Trophoblast cell (in vitro differentiated cells and primary cell): ENCODE measurements around the gene CYTH4.

Experiments used
- DNase-seq, 2 donors: peaks; one replicate each; pipeline ENCODE4 v3.0.0-alpha.2; 2016
- H2AFZ ChIP-seq: 2 replicates; pipeline ENCODE4 v1.6.1; 2013; ENCODE audit warnings: low read length, moderate library complexity, mild to moderate bottlenecking; ENCODE audit not compliant: insufficient read depth, poor library complexity
- H2AK5ac ChIP-seq: 2 replicates; pipeline ENCODE4 v1.6.1; 2013; ENCODE audit warnings: mild to moderate bottlenecking, low read length
- H2BK120ac ChIP-seq: 2 replicates; pipeline ENCODE4 v1.6.1; 2013; ENCODE audit warnings: low read length, mild to moderate bottlenecking, moderate library complexity; ENCODE audit not compliant: insufficient read depth, poor library complexity
- H2BK12ac ChIP-seq: 2 replicates; pipeline ENCODE4 v1.6.1; 2013; ENCODE audit warnings: mild to moderate bottlenecking, low read length, moderate library complexity
- H2BK5ac ChIP-seq: 2 replicates; pipeline ENCODE4 v1.6.1; 2013; ENCODE audit warnings: low read length, low read depth, moderate library complexity, mild to moderate bottlenecking; ENCODE audit not compliant: poor library complexity
- H3K14ac ChIP-seq: 2 replicates; pipeline ENCODE4 v1.6.1; 2013; ENCODE audit warnings: mild to moderate bottlenecking, low read length
- H3K18ac ChIP-seq: 2 replicates; pipeline ENCODE4 v1.6.1; 2013; ENCODE audit warnings: mild to moderate bottlenecking, low read length
- H3K23ac ChIP-seq: 2 replicates; pipeline ENCODE4 v1.6.1; 2013; ENCODE audit warnings: low read length
- H3K27ac ChIP-seq: 2 replicates; pipeline ENCODE4 v1.5.1; 2013; ENCODE audit warnings: low read depth, mild to moderate bottlenecking, inconsistent platforms, low read length, moderate library complexity
- H3K27me3 ChIP-seq: 2 replicates; pipeline ENCODE4 v1.6.1; 2013; ENCODE audit warnings: inconsistent platforms, mild to moderate bottlenecking, low read length, moderate library complexity; ENCODE audit not compliant: insufficient read depth
- H3K36me3 ChIP-seq, 2 experiments: 1 replicate in 1 of 2; 2 replicates in 1 of 2; pipeline ENCODE4 v1.6.1; 2013; ENCODE audit warnings: low read length in 2 of 2, mild to moderate bottlenecking in 2 of 2, moderate library complexity in 1 of 2; ENCODE audit not compliant: insufficient read depth in 2 of 2, control insufficient read depth in 1 of 2
- H3K4ac ChIP-seq: 2 replicates; pipeline ENCODE4 v1.6.1; 2013; ENCODE audit warnings: low read depth, mild to moderate bottlenecking, low read length, moderate library complexity
- H3K4me1 ChIP-seq, 2 experiments: 1 replicate in 1 of 2; 2 replicates in 1 of 2; pipeline ENCODE4 v1.6.1; 2013; ENCODE audit warnings: low read length in 2 of 2, mild to moderate bottlenecking in 2 of 2, moderate library complexity in 1 of 2; ENCODE audit not compliant: insufficient read depth in 2 of 2, control insufficient read depth in 1 of 2
- H3K4me2 ChIP-seq: 2 replicates; pipeline ENCODE4 v1.6.1; 2013; ENCODE audit warnings: inconsistent platforms, mild to moderate bottlenecking, low read length, moderate library complexity
- H3K4me3 ChIP-seq: 2 replicates; pipeline ENCODE4 v1.5.1; 2013; ENCODE audit warnings: mild to moderate bottlenecking, low read depth, low read length, inconsistent platforms
- H3K79me1 ChIP-seq: one replicate; pipeline ENCODE4 v1.6.1; 2013; ENCODE audit warnings: low read length
- H3K79me2 ChIP-seq: 2 replicates; pipeline ENCODE4 v1.6.1; 2013; ENCODE audit warnings: low read length, mild to moderate bottlenecking; ENCODE audit not compliant: control insufficient read depth, insufficient read depth, poor library complexity
- H3K9ac ChIP-seq: 2 replicates; pipeline ENCODE4 v1.6.1; 2013; ENCODE audit warnings: mild to moderate bottlenecking, low read length
- H3K9me3 ChIP-seq: 2 replicates; pipeline ENCODE4 v1.6.1; 2013; ENCODE audit warnings: low read depth, mild to moderate bottlenecking, control low read depth, inconsistent platforms, low read length; ENCODE audit not compliant: insufficient read depth
- H4K12ac ChIP-seq: 2 replicates; pipeline ENCODE4 v1.6.1; 2013; ENCODE audit warnings: low read depth, mild to moderate bottlenecking, low read length, moderate library complexity
- H4K8ac ChIP-seq: 2 replicates; pipeline ENCODE4 v1.6.1; 2013; ENCODE audit warnings: low read depth, mild to moderate bottlenecking, low read length, moderate library complexity
- H4K91ac ChIP-seq: one replicate; pipeline ENCODE4 v1.6.1; 2013; ENCODE audit warnings: low read depth, mild to moderate bottlenecking, low read length, moderate library complexity
- WGBS: extraction: QIAGEN DNeasy Blood & Tissue Kit; methylation state at CpG from one replicate; pipeline ENCODE4 v1.1.7; 2013; ENCODE audit warnings: missing lambda C conversion rate; ENCODE audit not compliant: insufficient read length, insufficient coverage; ENCODE audit errors: extremely low coverage; 5-methylcytosine and 5-hydroxymethylcytosine counted together

Gene CYTH4

GRCh38 chr22:37258753-37259401, 23.4 kb upstream of the CYTH4 start:
- no peak overlapping the region for H3K4me2 ChIP-seq
- H2AFZ ChIP-seq, result no peak overlapping the region
- peaks cover 4% of the 10 kb centered on the region for H3K9me3 ChIP-seq
- H3K23ac ChIP-seq, result no peak overlapping the region
- H3K4ac ChIP-seq, result no peak overlapping the region
- no peak overlapping the region for H2BK120ac ChIP-seq
- no peak overlapping the region for H3K14ac ChIP-seq
- no CpG with 5 or more reads among the region's 14 CpGs for WGBS
- H2AK5ac ChIP-seq, result no peak overlapping the region
- no peak overlapping the region for H2BK5ac ChIP-seq
- no peak overlapping the region for H3K9ac ChIP-seq
- no peak overlapping the region for H3K18ac ChIP-seq
- no peaks in the 10 kb centered on the region for H3K79me1 ChIP-seq
- H2BK12ac ChIP-seq, result no peak overlapping the region
- H3K27me3 ChIP-seq, result no peaks in the 10 kb centered on the region
- H3K4me3 ChIP-seq, result no peak overlapping the region
- no peaks in the 10 kb centered on the region for H3K4me1 ChIP-seq
- no peak overlapping the region for H4K91ac ChIP-seq
- H3K27ac ChIP-seq, result no peak overlapping the region
- DNase-seq, result no peak
- no peaks in the 10 kb centered on the region for H3K36me3 ChIP-seq
- no peak overlapping the region for H4K8ac ChIP-seq
- no peaks in the 10 kb centered on the region for H3K79me2 ChIP-seq
- no peak overlapping the region for H4K12ac ChIP-seq

- no peak overlapping the region for H3K4ac ChIP-seq
Measured at GRCh38 chr22:37259540-37260029, 22.7 kb upstream of the CYTH4 start.

GRCh38 chr22:37260155-37260795, 22.0 kb upstream of the CYTH4 start:
- H3K4me1 ChIP-seq, result no peaks in the 10 kb centered on the region
- no peak overlapping the region for H3K27ac ChIP-seq
- no peak overlapping the region for H2AFZ ChIP-seq
- no peak overlapping the region for H2BK120ac ChIP-seq
- H3K36me3 ChIP-seq, result no peaks in the 10 kb centered on the region
- no peak for DNase-seq
- H4K91ac ChIP-seq, result no peak overlapping the region
- H3K23ac ChIP-seq, result no peak overlapping the region
- H2BK12ac ChIP-seq, result no peak overlapping the region
- H3K14ac ChIP-seq, result no peak overlapping the region
- H3K4ac ChIP-seq, result no peak overlapping the region
- H3K79me2 ChIP-seq, result no peaks in the 10 kb centered on the region
- H2BK5ac ChIP-seq, result no peak overlapping the region
- no peak overlapping the region for H4K12ac ChIP-seq
- no peak overlapping the region for H3K18ac ChIP-seq
- no peak overlapping the region for H3K4me2 ChIP-seq
- no CpG with 5 or more reads among the region's 15 CpGs for WGBS
- no peaks in the 10 kb centered on the region for H3K79me1 ChIP-seq
- H4K8ac ChIP-seq, result no peak overlapping the region
- H3K27me3 ChIP-seq, result no peaks in the 10 kb centered on the region
- H3K9ac ChIP-seq, result no peak overlapping the region
- no peak overlapping the region for H2AK5ac ChIP-seq
- H3K4me3 ChIP-seq, result no peak overlapping the region
- peaks cover 12% of the 10 kb centered on the region for H3K9me3 ChIP-seq

More at GRCh38 chr22:37259540-37260029, 22.7 kb upstream of the CYTH4 start:
- H2AK5ac ChIP-seq, result no peak overlapping the region
- no peak overlapping the region for H2BK120ac ChIP-seq
- no peak overlapping the region for H4K12ac ChIP-seq
- H3K27ac ChIP-seq, result no peak overlapping the region
- peak overlapping the region; percentile 48 for H3K4me2 ChIP-seq
- no CpG with 5 or more reads among the region's 23 CpGs for WGBS
- no peak overlapping the region for H3K23ac ChIP-seq
- H3K79me2 ChIP-seq, result no peaks in the 10 kb centered on the region
- peaks cover 11% of the 10 kb centered on the region for H3K9me3 ChIP-seq
- H3K9ac ChIP-seq, result no peak overlapping the region
- H3K4me1 ChIP-seq, result no peaks in the 10 kb centered on the region
- no peaks in the 10 kb centered on the region for H3K36me3 ChIP-seq
- H2BK12ac ChIP-seq, result no peak overlapping the region
- H4K91ac ChIP-seq, result no peak overlapping the region
- H2BK5ac ChIP-seq, result no peak overlapping the region
- H3K18ac ChIP-seq, result no peak overlapping the region
- peak; percentile 15 to 61 for DNase-seq
- no peaks in the 10 kb centered on the region for H3K27me3 ChIP-seq
- H2AFZ ChIP-seq, result no peak overlapping the region
- H4K8ac ChIP-seq, result no peak overlapping the region
- H3K14ac ChIP-seq, result no peak overlapping the region
- no peaks in the 10 kb centered on the region for H3K79me1 ChIP-seq
- no peak overlapping the region for H3K4me3 ChIP-seq

GRCh38 chr22:37260901-37261336, 21.4 kb upstream of the CYTH4 start:
- no peak overlapping the region for H4K91ac ChIP-seq
- H3K27ac ChIP-seq, result no peak overlapping the region
- no peaks in the 10 kb centered on the region for H3K79me2 ChIP-seq
- no peak overlapping the region for H3K4ac ChIP-seq
- H3K4me2 ChIP-seq, result no peak overlapping the region
- H3K27me3 ChIP-seq, result no peaks in the 10 kb centered on the region
- H3K36me3 ChIP-seq, result no peaks in the 10 kb centered on the region
- no peak overlapping the region for H4K12ac ChIP-seq
- H3K23ac ChIP-seq, result no peak overlapping the region
- no peak overlapping the region for H2AFZ ChIP-seq
- H4K8ac ChIP-seq, result no peak overlapping the region
- no peak overlapping the region for H3K18ac ChIP-seq
- no CpG with 5 or more reads among the region's 14 CpGs for WGBS
- DNase-seq, result peak; percentile 47 to 79
- H3K4me1 ChIP-seq, result no peaks in the 10 kb centered on the region
- no peak overlapping the region for H2BK12ac ChIP-seq
- H2BK120ac ChIP-seq, result no peak overlapping the region
- peaks cover 12% of the 10 kb centered on the region for H3K9me3 ChIP-seq
- no peak overlapping the region for H3K9ac ChIP-seq
- no peak overlapping the region for H2AK5ac ChIP-seq
- H3K14ac ChIP-seq, result no peak overlapping the region
- no peak overlapping the region for H2BK5ac ChIP-seq
- no peaks in the 10 kb centered on the region for H3K79me1 ChIP-seq
- H3K4me3 ChIP-seq, result no peak overlapping the region
